ENCODE data around the gene CPPED1.

CPPED1 gene

GRCh38 chr16:12677502-12677901 is 126.2 kb downstream of the CPPED1 start:
- Histone ChIP-seq H3K4me1 (ENCODE audit: control insufficient read depth in 1 of 2, insufficient read depth in 2 of 2, low read length in 2 of 2) (no peaks in the 10 kb centered on the region), H3K36me3 (ENCODE audit: control insufficient read depth in 1 of 2, insufficient read depth in 2 of 2, low read length in 2 of 2) (peaks cover 0 to 7% of the 10 kb centered on the region in 2 donors), H3K4me3 (ENCODE audit: low read depth in 1 of 2, low read length in 2 of 2) (no peak overlapping the region), H3K27ac (ENCODE audit: low read length) (no peak overlapping the region), H3K9me3 (ENCODE audit: control insufficient read depth in 1 of 2, low read length in 2 of 2) (peaks cover 0 to 3% of the 10 kb centered on the region in 2 donors), H3K27me3 (ENCODE audit: low read depth, low read length) (no peaks in the 10 kb centered on the region)

DNA sequence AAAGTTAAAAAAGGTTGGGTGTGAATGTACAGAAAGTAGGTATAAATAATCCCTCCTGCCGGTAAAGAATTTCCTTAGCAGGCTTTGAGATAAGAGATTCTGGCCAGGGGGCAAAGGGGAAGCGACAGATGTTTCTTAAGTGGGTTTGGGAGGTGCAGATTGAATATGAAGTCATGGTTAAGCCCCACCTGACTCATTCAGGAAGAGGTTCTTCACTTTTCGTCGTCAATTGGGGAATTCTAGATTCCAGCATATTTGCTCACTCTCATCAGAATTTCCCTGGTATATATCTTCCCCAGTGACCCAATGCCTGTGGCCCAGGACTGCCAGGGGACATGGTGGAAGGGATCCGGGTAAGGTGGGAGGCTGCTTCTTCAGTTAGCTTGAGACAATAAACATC is 127.8 kb downstream of the CPPED1 start:
- Histone ChIP-seq H3K4me1 (ENCODE audit: control insufficient read depth in 1 of 2, insufficient read depth in 2 of 2, low read length in 2 of 2) (no peaks in the 10 kb centered on the region), H3K4me3 (ENCODE audit: low read depth in 1 of 2, low read length in 2 of 2) (no peak overlapping the region), H3K27me3 (ENCODE audit: low read depth, low read length) (no peaks in the 10 kb centered on the region), H3K9me3 (ENCODE audit: control insufficient read depth in 1 of 2, low read length in 2 of 2) (peaks cover 0 to 3% of the 10 kb centered on the region in 2 donors), H3K27ac (ENCODE audit: low read length) (no peak overlapping the region), H3K36me3 (ENCODE audit: control insufficient read depth in 1 of 2, insufficient read depth in 2 of 2, low read length in 2 of 2) (peaks cover 0 to 7% of the 10 kb centered on the region in 2 donors)

DNA sequence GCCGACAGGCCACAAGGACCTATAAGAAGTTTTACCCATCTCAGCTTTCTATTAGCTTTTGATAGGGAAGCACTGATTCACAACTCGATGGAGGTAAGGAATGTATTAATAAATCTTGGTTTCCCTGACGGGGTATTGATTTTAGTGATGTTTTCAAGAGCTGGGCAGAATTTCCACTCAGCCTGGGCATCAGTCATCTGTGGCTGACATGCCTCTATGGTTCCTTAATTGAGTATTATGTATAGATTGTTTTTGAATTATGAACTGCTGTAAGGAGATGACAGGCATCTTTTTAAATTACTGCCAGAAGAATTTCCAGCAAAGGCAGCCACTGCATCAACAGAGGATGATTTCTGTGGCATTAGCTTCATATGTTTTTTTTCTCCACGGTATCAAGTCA is 128.6 kb downstream of the CPPED1 start:
- Histone ChIP-seq H3K27ac (ENCODE audit: low read length) (no peak overlapping the region), H3K4me1 (ENCODE audit: control insufficient read depth in 1 of 2, insufficient read depth in 2 of 2, low read length in 2 of 2) (no peaks in the 10 kb centered on the region), H3K4me3 (ENCODE audit: low read depth in 1 of 2, low read length in 2 of 2) (no peak overlapping the region), H3K9me3 (ENCODE audit: control insufficient read depth in 1 of 2, low read length in 2 of 2) (peaks cover 0 to 3% of the 10 kb centered on the region in 2 donors), H3K36me3 (ENCODE audit: control insufficient read depth in 1 of 2, insufficient read depth in 2 of 2, low read length in 2 of 2) (peaks cover 0 to 3% of the 10 kb centered on the region in 2 donors), H3K27me3 (ENCODE audit: low read depth, low read length) (no peaks in the 10 kb centered on the region)

DNA sequence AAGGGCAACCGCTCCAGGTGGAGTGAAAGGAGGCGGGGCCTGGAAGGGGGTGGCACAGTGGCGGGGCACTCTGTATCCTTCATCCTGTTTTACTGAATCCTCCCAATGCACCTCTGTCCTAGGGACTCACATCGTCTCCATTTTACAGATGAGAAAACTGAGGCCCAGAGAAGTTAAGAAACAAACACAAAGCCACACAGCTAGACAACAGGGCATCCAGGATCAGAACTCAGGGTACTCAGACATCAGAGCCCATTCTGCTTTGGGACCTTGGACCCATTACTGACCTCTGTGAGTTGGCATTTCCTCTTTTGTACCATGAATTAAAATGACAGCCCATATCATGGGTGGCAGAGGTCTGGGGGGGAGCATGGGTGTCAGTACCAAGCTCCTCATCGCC is 129.2 kb downstream of the CPPED1 start:
- H3K27me3 ChIP-seq (ENCODE audit: low read depth, low read length), result no peaks in the 10 kb centered on the region
- H3K4me3 ChIP-seq (ENCODE audit: low read depth in 1 of 2, low read length in 2 of 2), result no peak overlapping the region
- H3K9me3 ChIP-seq (ENCODE audit: control insufficient read depth in 1 of 2, low read length in 2 of 2), result peaks cover 0 to 3% of the 10 kb centered on the region in 2 donors
- H3K4me1 ChIP-seq (ENCODE audit: control insufficient read depth in 1 of 2, insufficient read depth in 2 of 2, low read length in 2 of 2), result no peaks in the 10 kb centered on the region
- peaks cover 0 to 6% of the 10 kb centered on the region in 2 donors for H3K36me3 ChIP-seq (ENCODE audit: control insufficient read depth in 1 of 2, insufficient read depth in 2 of 2, low read length in 2 of 2)
- no peak overlapping the region for H3K27ac ChIP-seq (ENCODE audit: low read length)

DNA sequence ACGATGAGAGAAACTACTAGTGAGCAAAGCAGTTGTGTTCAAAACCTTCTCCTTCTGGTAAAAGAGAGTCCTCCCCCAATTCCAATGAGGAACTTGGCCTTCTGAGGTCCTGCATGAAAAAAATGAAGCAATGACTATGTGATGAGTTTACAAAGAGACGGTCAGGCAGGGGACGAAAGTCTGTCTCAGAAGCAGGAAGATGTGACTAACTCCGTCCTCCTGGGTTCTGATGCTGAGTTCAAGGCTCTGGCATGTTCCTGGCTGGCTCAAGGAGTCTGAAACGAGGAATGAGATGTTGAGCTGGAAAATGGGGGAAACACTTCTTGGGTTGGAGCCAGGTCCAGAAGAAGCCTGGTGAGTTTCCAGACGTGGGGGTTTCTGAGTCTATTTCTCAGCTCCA is 129.6 kb downstream of the CPPED1 start:
- Histone ChIP-seq H3K27me3 (ENCODE audit: low read depth, low read length) (no peaks in the 10 kb centered on the region), H3K27ac (ENCODE audit: low read length) (no peak overlapping the region), H3K4me1 (ENCODE audit: control insufficient read depth in 1 of 2, insufficient read depth in 2 of 2, low read length in 2 of 2) (no peaks in the 10 kb centered on the region), H3K9me3 (ENCODE audit: control insufficient read depth in 1 of 2, low read length in 2 of 2) (peaks cover 0 to 7% of the 10 kb centered on the region in 2 donors), H3K36me3 (ENCODE audit: control insufficient read depth in 1 of 2, insufficient read depth in 2 of 2, low read length in 2 of 2) (peaks cover 0 to 6% of the 10 kb centered on the region in 2 donors), H3K4me3 (ENCODE audit: low read depth in 1 of 2, low read length in 2 of 2) (no peak overlapping the region)

GRCh38 chr16:12673466-12673865 is 130.2 kb downstream of the CPPED1 start:
- no peak overlapping the region for H3K4me3 ChIP-seq (ENCODE audit: low read depth in 1 of 2, low read length in 2 of 2)
- peaks cover 0 to 10% of the 10 kb centered on the region in 2 donors for H3K9me3 ChIP-seq (ENCODE audit: control insufficient read depth in 1 of 2, low read length in 2 of 2)
- H3K27me3 ChIP-seq (ENCODE audit: low read depth, low read length), result no peaks in the 10 kb centered on the region
- H3K27ac ChIP-seq (ENCODE audit: low read length), result no peak overlapping the region
- H3K36me3 ChIP-seq (ENCODE audit: control insufficient read depth in 1 of 2, insufficient read depth in 2 of 2, low read length in 2 of 2), result peaks cover 0 to 6% of the 10 kb centered on the region in 2 donors
- no peaks in the 10 kb centered on the region for H3K4me1 ChIP-seq (ENCODE audit: control insufficient read depth in 1 of 2, insufficient read depth in 2 of 2, low read length in 2 of 2)

- no peaks in the 10 kb centered on the region for H3K27me3 ChIP-seq (ENCODE audit: low read depth, low read length)
- no peaks in the 10 kb centered on the region for H3K4me1 ChIP-seq (ENCODE audit: control insufficient read depth in 1 of 2, insufficient read depth in 2 of 2, low read length in 2 of 2)
- no peak overlapping the region for H3K4me3 ChIP-seq (ENCODE audit: low read depth in 1 of 2, low read length in 2 of 2)
- no peak overlapping the region for H3K27ac ChIP-seq (ENCODE audit: low read length)
- H3K36me3 ChIP-seq (ENCODE audit: control insufficient read depth in 1 of 2, insufficient read depth in 2 of 2, low read length in 2 of 2), result peaks cover 0 to 6% of the 10 kb centered on the region in 2 donors
- peaks cover 0 to 13% of the 10 kb centered on the region in 2 donors for H3K9me3 ChIP-seq (ENCODE audit: control insufficient read depth in 1 of 2, low read length in 2 of 2)
Observed at GRCh38 chr16:12672986-12673385, 130.7 kb downstream of the CPPED1 start.

DNA sequence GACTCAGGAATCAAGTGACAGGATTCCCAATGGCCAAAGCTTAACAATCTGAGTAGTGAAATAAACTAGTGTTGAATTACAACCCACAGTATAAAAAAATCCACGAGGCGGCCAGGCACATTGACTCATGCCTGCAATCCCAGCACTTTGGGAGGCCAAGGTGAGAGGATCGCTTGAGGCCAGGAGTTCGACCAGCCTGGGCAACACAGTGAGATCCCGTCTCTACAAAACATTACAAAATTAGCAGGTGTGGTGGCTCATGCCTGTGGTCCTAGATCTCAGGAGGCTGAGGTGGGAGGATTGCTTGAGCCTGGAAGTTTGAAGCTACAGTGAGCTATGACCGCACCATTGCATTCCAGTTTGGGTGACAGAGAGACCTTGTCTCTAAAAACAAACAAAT is 133.8 kb downstream of the CPPED1 start:
- no peaks in the 10 kb centered on the region for H3K4me1 ChIP-seq (ENCODE audit: control insufficient read depth in 1 of 2, insufficient read depth in 2 of 2, low read length in 2 of 2)
- peaks cover 0 to 11% of the 10 kb centered on the region in 2 donors for H3K36me3 ChIP-seq (ENCODE audit: control insufficient read depth in 1 of 2, insufficient read depth in 2 of 2, low read length in 2 of 2)
- H3K9me3 ChIP-seq (ENCODE audit: control insufficient read depth in 1 of 2, low read length in 2 of 2), result peaks cover 3 to 19% of the 10 kb centered on the region in 2 donors
- no peaks in the 10 kb centered on the region for H3K27me3 ChIP-seq (ENCODE audit: low read depth, low read length)
- H3K27ac ChIP-seq (ENCODE audit: low read length), result no peak overlapping the region
- H3K4me3 ChIP-seq (ENCODE audit: low read depth in 1 of 2, low read length in 2 of 2), result no peak overlapping the region

DNA sequence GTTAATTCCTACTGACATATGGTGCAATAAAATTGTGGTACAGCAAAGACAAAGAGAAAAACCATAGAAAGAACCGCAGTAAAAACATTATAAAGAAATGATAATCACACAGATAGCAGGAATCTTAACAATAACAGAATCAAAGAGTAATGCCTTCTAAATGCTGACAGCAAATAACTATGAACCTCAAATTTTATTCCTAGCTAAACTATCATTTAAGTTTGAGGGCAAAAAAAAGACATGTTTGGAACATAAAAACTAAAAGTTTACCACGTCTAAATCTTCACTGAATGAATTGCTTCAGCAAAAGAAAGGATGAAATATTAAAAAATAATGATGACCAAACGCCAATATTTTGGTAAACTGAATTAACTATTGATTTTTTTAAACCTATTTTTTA is 135.8 kb downstream of the CPPED1 start:
- Histone ChIP-seq H3K36me3 (ENCODE audit: control insufficient read depth in 1 of 2, insufficient read depth in 2 of 2, low read length in 2 of 2) (peaks cover 6 to 19% of the 10 kb centered on the region in 2 donors), H3K27me3 (ENCODE audit: low read depth, low read length) (no peaks in the 10 kb centered on the region)

GRCh38 chr16:12664164-12664733 is 139.4 kb downstream of the CPPED1 start:
- H3K4me1 ChIP-seq (ENCODE audit: control insufficient read depth in 1 of 2, insufficient read depth in 2 of 2, low read length in 2 of 2), result no peaks in the 10 kb centered on the region
- no peak overlapping the region for H3K27ac ChIP-seq (ENCODE audit: low read length)

More for the DNA sequence above, 135.8 kb downstream of the CPPED1 start:
- Histone ChIP-seq H3K9me3 (ENCODE audit: control insufficient read depth in 1 of 2, low read length in 2 of 2) (peaks cover 3 to 19% of the 10 kb centered on the region in 2 donors), H3K4me1 (ENCODE audit: control insufficient read depth in 1 of 2, insufficient read depth in 2 of 2, low read length in 2 of 2) (no peaks in the 10 kb centered on the region), H3K27ac (ENCODE audit: low read length) (no peak overlapping the region), H3K4me3 (ENCODE audit: low read depth in 1 of 2, low read length in 2 of 2) (no peak overlapping the region)

DNA sequence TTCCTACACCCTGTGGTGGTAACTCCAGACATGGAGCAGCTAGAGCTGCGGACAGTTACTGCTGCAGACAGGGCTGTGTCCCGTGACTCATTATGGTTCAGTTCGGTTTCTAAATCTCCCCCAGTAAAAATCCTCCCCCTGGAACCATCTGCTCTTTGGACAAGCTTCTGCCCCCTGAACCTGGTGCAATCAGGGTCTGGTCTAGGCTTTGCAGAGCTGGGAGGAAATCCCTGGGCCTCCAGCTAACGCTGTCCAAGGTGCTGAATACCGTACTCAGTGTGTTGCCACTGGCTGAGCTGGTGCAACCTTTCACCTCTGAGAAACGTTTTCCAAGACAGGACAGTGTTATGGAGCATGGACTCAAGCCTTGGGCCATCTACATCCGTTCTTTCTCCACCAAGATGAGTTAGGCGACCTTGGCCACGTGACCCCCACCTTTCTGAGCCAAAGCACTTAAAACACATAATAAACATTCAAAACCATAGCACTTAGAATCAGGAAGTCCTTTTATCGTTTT is 142.0 kb downstream of the CPPED1 start:
- Histone ChIP-seq H3K27me3 (ENCODE audit: low read depth, low read length) (no peaks in the 10 kb centered on the region), H3K27ac (ENCODE audit: low read length) (no peak overlapping the region), H3K4me1 (ENCODE audit: control insufficient read depth in 1 of 2, insufficient read depth in 2 of 2, low read length in 2 of 2) (no peaks in the 10 kb centered on the region), H3K36me3 (ENCODE audit: control insufficient read depth in 1 of 2, insufficient read depth in 2 of 2, low read length in 2 of 2) (peaks cover 6 to 10% of the 10 kb centered on the region in 2 donors), H3K4me3 (ENCODE audit: low read depth in 1 of 2, low read length in 2 of 2) (no peak overlapping the region), H3K9me3 (ENCODE audit: control insufficient read depth in 1 of 2, low read length in 2 of 2) (peaks cover 4 to 5% of the 10 kb centered on the region in 2 donors)

More at GRCh38 chr16:12664164-12664733, 139.4 kb downstream of the CPPED1 start:
- peaks cover 6 to 14% of the 10 kb centered on the region in 2 donors for H3K36me3 ChIP-seq (ENCODE audit: control insufficient read depth in 1 of 2, insufficient read depth in 2 of 2, low read length in 2 of 2)
- H3K4me3 ChIP-seq (ENCODE audit: low read depth in 1 of 2, low read length in 2 of 2), result no peak overlapping the region
- H3K27me3 ChIP-seq (ENCODE audit: low read depth, low read length), result no peaks in the 10 kb centered on the region
- H3K9me3 ChIP-seq (ENCODE audit: control insufficient read depth in 1 of 2, low read length in 2 of 2), result peaks cover 3 to 17% of the 10 kb centered on the region in 2 donors

GRCh38 chr16:12659871-12660270 is 143.8 kb downstream of the CPPED1 start:
- no peak overlapping the region for H3K4me3 ChIP-seq (ENCODE audit: low read depth in 1 of 2, low read length in 2 of 2)
- H3K4me1 ChIP-seq (ENCODE audit: control insufficient read depth in 1 of 2, insufficient read depth in 2 of 2, low read length in 2 of 2), result no peaks in the 10 kb centered on the region
- no peak overlapping the region for H3K27ac ChIP-seq (ENCODE audit: low read length)
- peaks cover 4 to 5% of the 10 kb centered on the region in 2 donors for H3K9me3 ChIP-seq (ENCODE audit: control insufficient read depth in 1 of 2, low read length in 2 of 2)
- no peaks in the 10 kb centered on the region for H3K27me3 ChIP-seq (ENCODE audit: low read depth, low read length)
- peaks cover 6 to 10% of the 10 kb centered on the region in 2 donors for H3K36me3 ChIP-seq (ENCODE audit: control insufficient read depth in 1 of 2, insufficient read depth in 2 of 2, low read length in 2 of 2)

Measured in muscle layer of duodenum (tissue), 2 donors.